Lower lobe of right lung (tissue), 2 donors: Measurements from ENCODE around the gene OBSCN. TPM values are rescaled to one million over a fixed set of nuclear protein-coding genes. Genes with fewer than 3 reads are reported as not detected.
A peak's percentile ranks its signal among the peaks of the same experiment; 100 is the strongest.

Experiments used
- ATAC-seq, 2 donors: fragments of 200-7000 bp; cut with Tn5 transposase; one replicate each; pipeline ENCODE4 v1.9.1; 2020 to 2022; ENCODE audit warnings: mild to moderate bottlenecking in 2 of 2, moderate library complexity in 2 of 2
- DNase-seq: peaks from one replicate; pipeline ENCODE4 v3.0.0-alpha.2; 2020
- H3K27ac ChIP-seq: fragments of 200-600 bp; one replicate; pipeline ENCODE4 v1.8.0; 2022
- H3K27me3 ChIP-seq: fragments of 200-600 bp; one replicate; pipeline ENCODE4 v1.8.0; 2022; ENCODE audit warnings: low read depth
- H3K36me3 ChIP-seq: fragments of 200-600 bp; one replicate; pipeline ENCODE4 v1.8.0; 2022; ENCODE audit warnings: mild to moderate bottlenecking
- H3K4me1 ChIP-seq: fragments of 200-600 bp; one replicate; pipeline ENCODE4 v1.8.0; 2022
- H3K4me3 ChIP-seq: fragments of 200-600 bp; one replicate; pipeline ENCODE4 v1.8.0; 2022; ENCODE audit warnings: mild to moderate bottlenecking
- H3K9me3 ChIP-seq: fragments of 200-600 bp; one replicate; pipeline ENCODE4 v1.8.0; 2022
- intact Hi-C: fragments of 100-400 bp; cut with DNase I; formaldehyde crosslinking; loops from one replicate; pipeline ENCODE4 v1.11.0; 2022
- total RNA-seq: library from RNA; stranded (reverse); fragmentation: NEBNext Ultra II Directional; extraction: Animal tissue kit (Norgen Biotek cat#: 25700); gene quantifications from one replicate; pipeline ENCODE4 v1.2.1, GENCODE V29; 2021
- TF ChIP-seq, protein P1 (sequence below): fragments of 200-600 bp; IDR thresholded peaks from one replicate; pipeline ENCODE4 v1.8.0; 2022; ENCODE audit warnings: antibody characterized with exemption, mild to moderate bottlenecking
- donor health status: DM: no; HTN: yes; CAD: no; lungs with severe emphysema.

The OBSCN gene
- total RNA-seq, 1 donor from 2014 or later = 35.6 TPM

DNA sequence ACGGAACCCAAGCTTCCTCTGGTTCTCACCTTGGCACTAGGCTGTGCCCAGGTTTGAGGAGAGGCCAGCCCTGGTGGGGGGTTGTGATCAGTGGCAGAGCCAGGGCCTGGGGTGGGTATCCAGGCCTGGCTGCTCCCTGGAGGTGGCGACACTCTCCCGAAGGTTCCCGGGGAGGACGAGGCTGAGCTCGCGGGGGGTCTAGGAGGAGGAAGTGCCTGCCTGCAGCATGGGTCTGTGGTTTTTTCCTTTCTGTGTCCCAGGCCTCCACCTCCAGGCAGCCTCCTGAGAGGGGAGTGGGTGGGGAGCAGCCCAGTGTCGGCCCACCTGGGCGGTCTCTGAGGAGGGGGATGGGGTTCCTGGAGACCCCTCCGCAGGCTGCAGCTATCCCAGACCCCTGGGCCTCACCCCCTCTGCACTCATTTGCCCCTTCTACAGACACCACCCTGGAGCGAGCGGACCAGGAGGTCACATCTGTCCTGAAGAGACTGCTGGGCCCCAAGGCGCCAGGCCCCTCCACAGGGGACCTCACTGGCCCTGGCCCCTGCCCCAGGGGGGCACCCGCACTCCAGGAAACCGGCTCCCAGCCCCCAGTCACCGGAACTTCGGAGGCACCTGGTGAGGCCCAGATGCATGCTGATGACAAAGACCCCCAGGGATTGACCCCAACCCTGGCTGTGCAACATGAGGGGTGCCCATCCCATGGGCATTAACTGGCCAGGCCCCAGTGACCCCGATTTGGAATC lies 154.5 kb downstream of the OBSCN start:
- no peaks in the 10 kb centered on the region for H3K9me3 ChIP-seq
- H3K27ac ChIP-seq = no peak overlapping the region
- no peaks in the 10 kb centered on the region for H3K27me3 ChIP-seq
- H3K36me3 ChIP-seq = no peaks in the 10 kb centered on the region
- intact Hi-C loops = no loop called here
- DNase-seq (peak; percentile 30), ATAC-seq (no peak)
- TF ChIP-seq, protein P1, sequence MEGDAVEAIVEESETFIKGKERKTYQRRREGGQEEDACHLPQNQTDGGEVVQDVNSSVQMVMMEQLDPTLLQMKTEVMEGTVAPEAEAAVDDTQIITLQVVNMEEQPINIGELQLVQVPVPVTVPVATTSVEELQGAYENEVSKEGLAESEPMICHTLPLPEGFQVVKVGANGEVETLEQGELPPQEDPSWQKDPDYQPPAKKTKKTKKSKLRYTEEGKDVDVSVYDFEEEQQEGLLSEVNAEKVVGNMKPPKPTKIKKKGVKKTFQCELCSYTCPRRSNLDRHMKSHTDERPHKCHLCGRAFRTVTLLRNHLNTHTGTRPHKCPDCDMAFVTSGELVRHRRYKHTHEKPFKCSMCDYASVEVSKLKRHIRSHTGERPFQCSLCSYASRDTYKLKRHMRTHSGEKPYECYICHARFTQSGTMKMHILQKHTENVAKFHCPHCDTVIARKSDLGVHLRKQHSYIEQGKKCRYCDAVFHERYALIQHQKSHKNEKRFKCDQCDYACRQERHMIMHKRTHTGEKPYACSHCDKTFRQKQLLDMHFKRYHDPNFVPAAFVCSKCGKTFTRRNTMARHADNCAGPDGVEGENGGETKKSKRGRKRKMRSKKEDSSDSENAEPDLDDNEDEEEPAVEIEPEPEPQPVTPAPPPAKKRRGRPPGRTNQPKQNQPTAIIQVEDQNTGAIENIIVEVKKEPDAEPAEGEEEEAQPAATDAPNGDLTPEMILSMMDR = no peak
- no peaks in the 10 kb centered on the region for H3K4me1 ChIP-seq
- no peak overlapping the region for H3K4me3 ChIP-seq

GRCh38 chr1:228362884-228363450 lies 155.1 kb downstream of the OBSCN start:
- H3K27me3 ChIP-seq = no peaks in the 10 kb centered on the region
- TF ChIP-seq, protein P1 = no peak

GRCh38 chr1:228363686-228364067 lies 155.8 kb downstream of the OBSCN start:
- TF ChIP-seq, protein P1 = no peak
- H3K4me1 ChIP-seq = no peaks in the 10 kb centered on the region
- no peaks in the 10 kb centered on the region for H3K9me3 ChIP-seq
- H3K27ac ChIP-seq = no peak overlapping the region
- H3K36me3 ChIP-seq = no peaks in the 10 kb centered on the region
- ATAC-seq (no peak), DNase-seq (peak; percentile 27)
- no peak overlapping the region for H3K4me3 ChIP-seq
- H3K27me3 ChIP-seq = no peaks in the 10 kb centered on the region
- intact Hi-C loops = no loop called here

More at GRCh38 chr1:228362884-228363450, 155.1 kb downstream of the OBSCN start:
- H3K4me1 ChIP-seq = no peaks in the 10 kb centered on the region
- H3K36me3 ChIP-seq = no peaks in the 10 kb centered on the region
- no peaks in the 10 kb centered on the region for H3K9me3 ChIP-seq
- no peak overlapping the region for H3K4me3 ChIP-seq
- ATAC-seq (no peak), DNase-seq (peak; percentile 9)
- intact Hi-C loops = no loop called here
- no peak overlapping the region for H3K27ac ChIP-seq

DNA sequence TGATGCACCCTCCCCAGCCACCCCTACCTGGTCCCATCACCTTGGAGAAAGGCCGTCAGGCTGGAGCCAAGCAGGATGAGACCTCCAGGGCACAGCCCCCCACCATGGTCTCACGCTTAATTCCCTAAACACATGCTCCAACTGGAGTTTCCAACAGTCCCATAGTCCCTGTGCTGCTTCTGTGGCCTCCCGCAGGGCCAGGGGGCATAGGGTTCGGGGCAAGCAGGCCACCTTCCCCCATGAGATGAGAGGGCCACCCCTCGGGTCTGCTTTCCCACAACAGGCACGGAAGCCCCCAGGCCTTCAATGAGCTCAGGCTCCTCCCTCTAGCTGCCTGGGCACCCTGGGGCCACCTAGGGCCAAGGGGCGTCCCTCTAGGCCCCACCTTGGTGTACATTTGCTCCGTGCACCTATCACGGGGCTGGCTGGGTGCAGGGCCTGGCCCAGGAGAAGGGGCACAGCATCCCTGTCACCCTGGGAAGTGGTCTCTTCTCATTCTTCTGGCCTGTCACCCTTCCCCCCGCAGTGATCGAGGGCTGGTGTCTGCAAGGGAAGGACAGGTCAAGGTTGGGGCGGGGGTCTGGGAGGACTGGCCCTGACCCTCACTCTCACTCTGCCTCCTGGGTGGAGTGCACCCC lies 156.3 kb downstream of the OBSCN start:
- H3K4me3 ChIP-seq = no peak overlapping the region
- no peaks in the 10 kb centered on the region for H3K4me1 ChIP-seq
- no peak for ATAC-seq
- intact Hi-C loops = no loop called here
- H3K9me3 ChIP-seq = no peaks in the 10 kb centered on the region
- H3K27me3 ChIP-seq = no peaks in the 10 kb centered on the region
- H3K36me3 ChIP-seq = no peaks in the 10 kb centered on the region
- peak; percentile 38 for DNase-seq
- TF ChIP-seq, protein P1 = no peak
- no peak overlapping the region for H3K27ac ChIP-seq

- Histone ChIP-seq H3K27me3 (no peaks in the 10 kb centered on the region), H3K4me3 (no peak overlapping the region), H3K4me1 (no peaks in the 10 kb centered on the region), H3K36me3 (no peaks in the 10 kb centered on the region), H3K27ac (no peak overlapping the region), H3K9me3 (no peaks in the 10 kb centered on the region)
- TF ChIP-seq, protein P1 = no peak
- peak; percentile 41 for DNase-seq
- no peak for ATAC-seq
- intact Hi-C loops = no loop called here
Observed at GRCh38 chr1:228364706-228365213, 156.9 kb downstream of the OBSCN start.
